HG03097 (cell line): ENCODE results near the gene ZSCAN18.
"Not testable (repeated sequence)": the region's sequence is repeated elsewhere in the genome, so short reads cannot be mapped to it uniquely, and the experiment has no call there.

Experiments used
- ATAC-seq: cut with Tn5 transposase; IDR thresholded peaks from one replicate; pipeline ENCODE4 v1.9.1; 2021; ENCODE audit not compliant: unreplicated experiment, low FRiP score

Gene ZSCAN18, protein sequence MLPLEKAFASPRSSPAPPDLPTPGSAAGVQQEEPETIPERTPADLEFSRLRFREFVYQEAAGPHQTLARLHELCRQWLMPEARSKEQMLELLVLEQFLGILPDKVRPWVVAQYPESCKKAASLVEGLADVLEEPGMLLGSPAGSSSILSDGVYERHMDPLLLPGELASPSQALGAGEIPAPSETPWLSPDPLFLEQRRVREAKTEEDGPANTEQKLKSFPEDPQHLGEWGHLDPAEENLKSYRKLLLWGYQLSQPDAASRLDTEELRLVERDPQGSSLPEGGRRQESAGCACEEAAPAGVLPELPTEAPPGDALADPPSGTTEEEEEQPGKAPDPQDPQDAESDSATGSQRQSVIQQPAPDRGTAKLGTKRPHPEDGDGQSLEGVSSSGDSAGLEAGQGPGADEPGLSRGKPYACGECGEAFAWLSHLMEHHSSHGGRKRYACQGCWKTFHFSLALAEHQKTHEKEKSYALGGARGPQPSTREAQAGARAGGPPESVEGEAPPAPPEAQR

GRCh38 chr19:58097781-58098681 is at the start of gene ZSCAN18:
TSS of gene ZSCAN18 (minus strand) at chr19:58098231. CDS start at chr19:58090267, 7,964 bp downstream.
- ATAC-seq = no peak

- ATAC-seq = not testable (repeated sequence)
These were observed 49.4 kb upstream of the ZSCAN18 start for GRCh38 chr19:58147475-58147874.

GRCh38 chr19:58145849-58146248 is 47.8 kb upstream of the ZSCAN18 start:
- ATAC-seq = no peak

GRCh38 chr19:58134244-58134643 is 36.2 kb upstream of the ZSCAN18 start:
- ATAC-seq = no peak

- ATAC-seq = no peak
These were observed 31.3 kb upstream of the ZSCAN18 start for GRCh38 chr19:58129284-58129683.

GRCh38 chr19:58128041-58128685 is 30.1 kb upstream of the ZSCAN18 start:
- no peak for ATAC-seq

DNA sequence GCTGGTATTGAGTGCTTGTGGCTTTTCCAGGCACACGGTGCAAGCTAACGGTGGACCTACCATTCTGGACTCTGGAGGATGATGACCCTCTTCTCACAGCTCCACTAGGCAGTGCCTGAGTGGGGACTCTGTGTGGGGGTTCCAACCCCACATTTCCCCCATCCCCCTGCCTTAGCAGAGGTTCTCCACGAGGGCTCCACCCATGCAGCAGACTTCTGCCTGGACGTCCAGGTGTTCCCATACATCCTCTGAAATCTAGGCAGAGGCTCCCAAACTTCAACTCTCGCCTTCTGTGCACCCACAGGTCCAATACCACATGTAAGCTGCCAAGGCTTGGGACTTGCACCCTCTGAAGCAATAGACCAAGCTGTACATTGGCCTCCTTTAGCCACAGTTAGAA is 25.3 kb upstream of the ZSCAN18 start:
- no peak for ATAC-seq

- no peak for ATAC-seq
These were observed 21.1 kb upstream of the ZSCAN18 start for GRCh38 chr19:58118979-58119733.

DNA sequence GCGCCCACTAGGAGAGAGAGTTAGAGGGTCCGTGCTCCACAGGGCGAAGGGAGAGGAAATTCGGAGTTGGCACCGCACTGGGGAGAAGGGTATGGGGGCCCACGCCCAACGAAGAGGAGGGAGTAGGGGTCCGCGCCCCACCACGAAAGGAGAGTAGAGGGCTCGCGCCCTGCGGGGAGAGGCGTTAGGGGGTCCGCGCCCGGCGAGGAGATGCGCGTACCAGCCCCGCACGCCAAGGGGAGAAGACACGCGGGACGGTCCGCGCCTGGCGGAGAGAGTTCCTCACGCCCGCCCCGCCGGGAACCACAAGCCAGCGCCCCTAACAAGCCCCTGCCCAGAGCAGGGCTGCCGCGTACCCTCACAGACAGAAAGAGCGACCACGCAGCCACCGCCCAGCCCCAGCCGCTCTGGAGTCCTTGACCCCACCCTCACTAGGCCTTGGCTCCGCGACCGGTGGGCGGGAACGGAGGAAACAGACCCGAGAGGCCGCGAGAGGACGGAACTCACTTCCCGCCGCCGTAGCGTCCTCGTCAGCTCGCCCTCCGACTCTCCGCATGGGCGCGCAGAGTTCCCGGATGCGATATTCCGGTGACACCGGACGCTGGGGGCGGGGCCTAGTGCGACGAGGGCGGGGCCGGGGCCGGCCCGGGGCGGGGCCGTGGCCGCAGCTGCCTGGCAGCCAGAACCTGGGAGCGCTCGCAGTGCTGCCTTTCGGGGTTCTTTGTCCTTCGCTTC is 20.0 kb upstream of the ZSCAN18 start:
- no peak for ATAC-seq

DNA sequence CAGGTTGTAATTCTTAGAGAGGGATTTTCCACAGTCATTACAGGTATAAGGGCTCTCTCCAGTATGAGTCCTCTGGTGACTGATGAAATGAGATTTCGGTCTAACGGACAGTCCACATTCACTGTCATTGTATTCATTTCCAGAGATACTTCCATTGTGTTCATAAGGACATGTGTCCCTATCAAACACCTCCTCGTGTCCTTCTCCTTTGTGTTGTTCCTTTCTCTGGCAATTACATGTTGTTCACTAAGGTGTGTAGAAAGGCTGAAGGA is 10.5 kb upstream of the ZSCAN18 start:
- ATAC-seq = no peak

- ATAC-seq = no peak
These were observed 9.9 kb upstream of the ZSCAN18 start for GRCh38 chr19:58107778-58108545.

GRCh38 chr19:58098682-58098998 is 609 bp upstream of the ZSCAN18 start:
- ATAC-seq = no peak

GRCh38 chr19:58097349-58097748 is 682 bp downstream of the ZSCAN18 start:
- no peak for ATAC-seq

DNA sequence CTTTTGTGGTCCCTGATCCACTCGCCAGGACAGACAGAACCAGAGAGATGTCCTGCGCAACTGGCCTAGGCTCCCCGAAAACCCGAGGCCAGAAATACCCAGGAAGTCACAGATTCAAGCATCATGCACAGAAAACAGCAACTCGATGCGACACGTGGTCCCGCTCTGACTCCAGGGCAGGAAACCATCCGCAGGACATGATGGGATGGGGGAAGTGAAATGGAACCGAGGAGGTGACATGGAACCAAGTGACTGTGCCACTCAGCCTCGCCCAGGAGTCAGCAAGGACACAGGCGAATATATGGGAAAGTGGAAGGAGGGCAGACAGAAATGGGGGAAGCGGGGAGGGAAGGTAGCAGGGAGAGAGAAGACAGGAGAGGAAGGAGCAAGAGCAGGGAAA is 1.1 kb downstream of the ZSCAN18 start:
- no peak for ATAC-seq

- ATAC-seq = no peak
These were observed 2.7 kb downstream of the ZSCAN18 start for GRCh38 chr19:58095328-58095727.

DNA sequence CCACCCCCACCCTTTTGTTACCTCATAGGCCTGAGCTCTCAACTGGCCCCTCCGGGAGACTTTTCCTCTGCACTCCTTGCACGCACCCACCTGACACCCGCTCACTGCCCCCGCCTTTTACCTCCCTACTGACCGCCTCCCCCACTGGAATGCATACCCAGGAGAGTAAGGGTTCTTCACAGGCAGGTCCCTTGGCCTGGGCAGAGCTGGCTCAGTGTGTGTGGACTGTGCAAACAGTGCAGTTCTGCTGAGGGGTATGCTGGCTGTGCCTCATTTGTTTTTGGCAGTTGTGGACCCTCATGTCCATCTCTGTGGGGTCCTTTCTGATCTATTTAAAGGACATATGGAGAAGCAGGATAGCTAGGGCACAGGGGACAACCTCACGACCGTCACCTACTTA is 5.0 kb downstream of the ZSCAN18 start:
- ATAC-seq = no peak

GRCh38 chr19:58091251-58091995 is 6.6 kb downstream of the ZSCAN18 start:
- no peak for ATAC-seq

GRCh38 chr19:58089846-58090245 is 8.2 kb downstream of the ZSCAN18 start:
- ATAC-seq = no peak
